ENCODE results near the gene SRD5A2. TPM values are rescaled to one million over a fixed set of nuclear protein-coding genes. Genes with fewer than 3 reads are reported as not detected.

SRD5A2 gene
- total and polyA plus RNA-seq, 2 of the 4 experiments (the other 2 are of a cell fraction), result not detected

DNA sequence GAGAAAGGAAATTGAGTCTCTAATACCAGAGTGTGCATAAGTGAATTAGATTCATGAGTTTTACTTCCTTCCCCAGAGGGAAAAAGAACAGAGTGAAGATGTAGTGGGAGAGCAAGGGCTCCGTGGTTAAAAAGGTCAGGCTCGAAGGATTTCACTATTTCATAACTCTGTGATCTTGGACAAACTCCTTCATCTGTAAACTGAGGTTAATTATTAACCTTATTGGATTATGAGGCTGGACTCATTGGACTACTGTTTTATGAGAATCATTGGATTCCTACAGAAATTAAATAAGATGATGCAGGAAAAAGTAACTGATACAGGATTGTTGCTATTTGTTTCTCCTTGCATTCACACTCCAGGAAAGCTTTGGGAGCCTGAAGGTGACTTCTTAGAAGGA is 45.0 kb downstream of the SRD5A2 start:
- H3K9me1 ChIP-seq (ENCODE audit: insufficient read depth, low read length), result no peaks in the 10 kb centered on the region
- H3K9ac ChIP-seq (ENCODE audit: low read depth, low read length), result no peak overlapping the region
- H4K5ac ChIP-seq (ENCODE audit: low read depth, low read length), result no peak overlapping the region
- H3K9me3 ChIP-seq (ENCODE audit: control insufficient read depth, insufficient read depth, low read length), result no peaks in the 10 kb centered on the region
- H3K14ac ChIP-seq (replicated peaks; ENCODE audit: low read depth, low read length), result no peak overlapping the region
- no peak overlapping the region for H2AK5ac ChIP-seq (ENCODE audit: low read depth, low read length)
- no peak overlapping the region for H3K4ac ChIP-seq (ENCODE audit: low read depth, low read length)
- no peak overlapping the region for H2BK120ac ChIP-seq (ENCODE audit: low read depth, low read length)
- no CpG with 5 or more reads among the region's 2 CpGs for WGBS, 2 experiments (ENCODE audit: extremely low coverage in 2 of 2, insufficient read length in 1 of 2)
- no peaks in the 10 kb centered on the region; the same call in 1 of the 2 replicates for H3K27me3 ChIP-seq (ENCODE audit: control insufficient read depth, insufficient read depth, low read length)
- H3K27ac ChIP-seq (ENCODE audit: insufficient read depth, low read length), result no peak overlapping the region
- H2BK5ac ChIP-seq (ENCODE audit: low read depth, low read length, poor library complexity, severe bottlenecking), result no peak overlapping the region
- no peak overlapping the region for H3K4me3 ChIP-seq (ENCODE audit: insufficient read depth, low read depth, low read length)
- no peak overlapping the region for H4K91ac ChIP-seq (ENCODE audit: insufficient read depth, low read depth, low read length)
- BruUV-seq (replicated peaks), result no TSS peak
- intact Hi-C loops (cut with micrococcal nuclease) (no loop called here), dilution Hi-C loops (cut with HindIII; ENCODE audit: low sequenced_read_pairs, unreplicated experiment) (no loop called here), in situ Hi-C loops (cut with MboI; ENCODE audit: low sequenced_read_pairs) (no loop called here)
- no peaks in the 10 kb centered on the region for H3K36me3 ChIP-seq (ENCODE audit: control insufficient read depth, insufficient read depth, low read length)
- ChIA-PET POLR2A (ENCODE audit: unreplicated experiment) (no interaction called here), CTCF (no interaction called here)
- H3K4me2 ChIP-seq (ENCODE audit: low read depth, low read length), result no peak overlapping the region
- no peak overlapping the region for H3K56ac ChIP-seq (ENCODE audit: extremely low read depth, insufficient read depth, low read length)
- no peak overlapping the region for H2AK9ac ChIP-seq (replicated peaks; ENCODE audit: low read depth, low read length, poor library complexity)
- ATAC-seq (ENCODE audit: low read depth) (no peak), DNase-seq (no peak)
- H2BK15ac ChIP-seq (ENCODE audit: low read depth, low read length), result no peak overlapping the region
- TF ChIP-seq MXI1 (IDR thresholded peaks at IDR 0.05; ENCODE audit: borderline replicate concordance, low read depth, low read length) (no peak), MAFK (IDR thresholded peaks at IDR 0.05; ENCODE audit: low read depth, low read length) (no peak)
- no peaks in the 10 kb centered on the region for H3K4me1 ChIP-seq (ENCODE audit: control insufficient read depth, insufficient read depth, low read length)
- H2BK20ac ChIP-seq (ENCODE audit: low read depth, low read length), result no peak overlapping the region
- no peak overlapping the region for H4K8ac ChIP-seq (ENCODE audit: low read depth in 2 of 2, low read length in 2 of 2)
- no peak overlapping the region for H3K18ac ChIP-seq (ENCODE audit: low read depth, low read length)
- no peak overlapping the region for H2AFZ ChIP-seq (replicated peaks; ENCODE audit: low read length, poor library complexity)
- H3K79me1 ChIP-seq (ENCODE audit: low read depth in 1 of 2, low read length in 2 of 2), result no peaks in the 10 kb centered on the region
- no peak overlapping the region for H3K23ac ChIP-seq (ENCODE audit: low read depth, low read length)
- no peaks in the 10 kb centered on the region for H4K20me1 ChIP-seq (ENCODE audit: insufficient read depth, low read length)
